Astrocyte of the hippocampus (primary cell): ENCODE data around the gene WNT7A.
A peak's percentile ranks its signal among the peaks of the same experiment; 100 is the strongest.
"Not testable (repeated sequence)": the region's sequence is repeated elsewhere in the genome, so short reads cannot be mapped to it uniquely, and the experiment has no call there.

Experiments used
- DNase-seq: peaks from one replicate; pipeline ENCODE4 v3.0.0; 2011; ENCODE audit warnings: low read depth, low spot score

Gene WNT7A

GRCh38 chr3:13865581-13865980, 14.3 kb downstream of the WNT7A start:
- DNase-seq = no peak

GRCh38 chr3:13865106-13865505, 14.8 kb downstream of the WNT7A start:
- no peak for DNase-seq

- DNase-seq = no peak
Measured at GRCh38 chr3:13863965-13864595, 15.8 kb downstream of the WNT7A start.

GRCh38 chr3:13863382-13863952, 16.4 kb downstream of the WNT7A start:
- no peak for DNase-seq

- DNase-seq = no peak
Measured at GRCh38 chr3:13861461-13861860, 18.4 kb downstream of the WNT7A start.

GRCh38 chr3:13860001-13860400, 19.9 kb downstream of the WNT7A start:
- DNase-seq = no peak

GRCh38 chr3:13858768-13859520, 20.9 kb downstream of the WNT7A start:
- no peak for DNase-seq

- no peak for DNase-seq
Measured at GRCh38 chr3:13857702-13858380, 22.0 kb downstream of the WNT7A start.

- DNase-seq = not testable (repeated sequence)
Measured at GRCh38 chr3:13856628-13857027, 23.2 kb downstream of the WNT7A start.

- DNase-seq = no peak
Measured at GRCh38 chr3:13856006-13856405, 23.9 kb downstream of the WNT7A start.

GRCh38 chr3:13854492-13854891, 25.4 kb downstream of the WNT7A start:
- DNase-seq = no peak

- peak; percentile 23 for DNase-seq
Measured at GRCh38 chr3:13853978-13854296, 25.9 kb downstream of the WNT7A start.

- DNase-seq = no peak
Measured at GRCh38 chr3:13853256-13853977, 26.5 kb downstream of the WNT7A start.

GRCh38 chr3:13852638-13853009, 27.2 kb downstream of the WNT7A start:
- DNase-seq = no peak

GRCh38 chr3:13851997-13852637, 27.8 kb downstream of the WNT7A start:
- DNase-seq = no peak

- DNase-seq = peak; percentile 9
Measured at GRCh38 chr3:13851091-13851849, 28.6 kb downstream of the WNT7A start.

- DNase-seq = peak; percentile 68
Measured at GRCh38 chr3:13850161-13850945, 29.5 kb downstream of the WNT7A start.

GRCh38 chr3:13849018-13849417, 30.9 kb downstream of the WNT7A start:
- DNase-seq = no peak

- no peak for DNase-seq
Measured at GRCh38 chr3:13846716-13847570, 32.9 kb downstream of the WNT7A start.
